H1 (cell line): ENCODE results near the gene ZBTB22. TPM values are rescaled to one million over a fixed set of nuclear protein-coding genes. Genes with fewer than 3 reads are reported as not detected.

ENCODE experiments used
- CTCF ChIA-PET: fragments of 300-600 bp; sonication (Branson Sonifier 250); formaldehyde crosslinking; loops from one replicate; lab custom pipeline; 2021; ENCODE audit not compliant: partially characterized antibody; lab: Charles Lee
- POLR2A ChIA-PET: fragments of 300-600 bp; sonication (Branson Sonifier 250); formaldehyde crosslinking; loops from one replicate; lab custom pipeline; 2021; ENCODE audit warnings: inconsistent platforms; ENCODE audit not compliant: partially characterized antibody; lab: Charles Lee
- DNase-seq, 2 experiments: peaks; one replicate each; pipeline versions ENCODE4 v3.0.0 to v3.0.0-alpha.2; 2010 to 2022; ENCODE audit warnings: low spot score in 2 of 2, low read depth in 1 of 2, mixed read lengths in 1 of 2
- FAIRE-seq: peaks from 2 replicates; lab custom pipeline; 2011; peaks lifted over from hg19 to GRCh38; lab: Jason Lieb, UNC
- H2AFZ ChIP-seq: 2 replicates; pipeline ENCODE4 v1.8.1; 2012; ENCODE audit warnings: low read length, inconsistent platforms
- H2AK5ac ChIP-seq: 2 replicates; pipeline ENCODE4 v1.6.1; 2013; ENCODE audit warnings: low read depth, low read length
- H2BK120ac ChIP-seq: replicated peaks from 2 replicates; pipeline ENCODE3; 2013; ENCODE audit warnings: low read depth, low read length, inconsistent platforms
- H2BK12ac ChIP-seq: 2 replicates; pipeline ENCODE4 v1.6.1; 2013; ENCODE audit warnings: low read depth, low read length
- H2BK15ac ChIP-seq: 2 replicates; pipeline ENCODE4 v1.6.1; 2013; ENCODE audit warnings: low read length
- H2BK20ac ChIP-seq: 2 replicates; pipeline ENCODE4 v1.6.1; 2013; ENCODE audit warnings: low read length
- H2BK5ac ChIP-seq: 2 replicates; pipeline ENCODE4 v1.6.1; 2013; ENCODE audit warnings: low read depth, low read length
- H3K14ac ChIP-seq: 2 replicates; pipeline ENCODE4 v1.6.1; 2013; ENCODE audit warnings: inconsistent platforms; ENCODE audit not compliant: insufficient read length
- H3K18ac ChIP-seq: 2 replicates; pipeline ENCODE4 v1.6.1; 2013; ENCODE audit warnings: low read length; ENCODE audit errors: extremely low read depth
- H3K23ac ChIP-seq: 2 replicates; pipeline ENCODE4 v1.6.1; 2013; ENCODE audit warnings: inconsistent platforms; ENCODE audit not compliant: insufficient read length
- H3K23me2 ChIP-seq: 2 replicates; pipeline ENCODE4 v1.6.1; 2013; ENCODE audit warnings: low read depth, low read length
- H3K27ac ChIP-seq: 2 replicates; pipeline ENCODE4 v1.6.1; 2011; ENCODE audit warnings: low read depth, low read length, inconsistent platforms
- H3K27me3 ChIP-seq, 4 experiments: replicated peaks in 1 of 4; 1 replicate in 1 of 4; 2 replicates in 3 of 4; pipeline versions ENCODE4 v1.6.1 to v1.8.1; 2011 to 2013; ENCODE audit warnings: low read length in 3 of 4, mild to moderate bottlenecking in 3 of 4, inconsistent platforms in 2 of 4, mixed read lengths in 2 of 4, moderate library complexity in 1 of 4; ENCODE audit not compliant: control insufficient read depth in 3 of 4, insufficient read depth in 3 of 4; ENCODE audit errors: extremely low read depth in 1 of 4
- H3K36me3 ChIP-seq, 4 experiments: 2 replicates each; pipeline versions ENCODE4 v1.6.1 to v1.8.1; 2011 to 2013; ENCODE audit warnings: mild to moderate bottlenecking in 4 of 4, low read length in 3 of 4, moderate library complexity in 2 of 4, control low read depth in 1 of 4, inconsistent platforms in 1 of 4; ENCODE audit not compliant: insufficient read depth in 4 of 4, control insufficient read depth in 2 of 4
- H3K4ac ChIP-seq: replicated peaks from 2 replicates; pipeline ENCODE3; 2013; ENCODE audit warnings: low read length, low read depth, mixed read lengths, inconsistent platforms; ENCODE audit not compliant: insufficient read length
- H3K4me1 ChIP-seq, 4 experiments: replicated peaks in 1 of 4; 1 replicate in 1 of 4; 2 replicates in 3 of 4; pipeline versions ENCODE4 v1.6.1 to v1.8.1; 2011 to 2013; ENCODE audit warnings: low read length in 3 of 4, inconsistent platforms in 2 of 4, mixed read lengths in 1 of 4; ENCODE audit not compliant: insufficient read depth in 4 of 4, control insufficient read depth in 3 of 4
- H3K4me2 ChIP-seq, 2 experiments: 2 replicates each; pipeline versions ENCODE4 v1.6.1 to v1.8.1; 2011 to 2013; ENCODE audit warnings: low read depth in 2 of 2, low read length in 2 of 2, control low read depth in 1 of 2, inconsistent platforms in 1 of 2, mild to moderate bottlenecking in 1 of 2; ENCODE audit not compliant: insufficient read depth in 1 of 2
- H3K4me3 ChIP-seq, 4 experiments: fragments of 200-600, 300-600 bp in 1 of 4; sonication (generic), shearing (Covaris generic), sonication (Bioruptor Twin) in 1 of 4; 2 replicates each; pipeline versions ENCODE4 v1.5.1 to v1.8.1; 2011 to 2016; ENCODE audit warnings: low read length in 4 of 4, low read depth in 3 of 4, control low read depth in 2 of 4, inconsistent platforms in 2 of 4, mild to moderate bottlenecking in 2 of 4, mixed read lengths in 1 of 4, moderate library complexity in 1 of 4; ENCODE audit not compliant: insufficient read depth in 2 of 4; ENCODE audit errors: extremely low read depth in 1 of 4
- H3K56ac ChIP-seq: replicated peaks from 2 replicates; pipeline ENCODE3; 2013; ENCODE audit warnings: low read depth, mild to moderate bottlenecking, mixed read lengths, low read length, inconsistent platforms; ENCODE audit not compliant: insufficient read length
- H3K79me1 ChIP-seq: 2 replicates; pipeline ENCODE4 v1.6.1; 2013; ENCODE audit warnings: low read depth, low read length, control low read depth
- H3K79me2 ChIP-seq, 2 experiments: 2 replicates each; pipeline versions ENCODE4 v1.6.1 to v1.8.1; 2012 to 2013; ENCODE audit warnings: low read length in 2 of 2, mild to moderate bottlenecking in 2 of 2, inconsistent platforms in 1 of 2; ENCODE audit not compliant: insufficient read depth in 2 of 2, control insufficient read depth in 1 of 2
- H3K9ac ChIP-seq, 4 experiments: replicated peaks in 1 of 4; 1 replicate in 1 of 4; 2 replicates in 3 of 4; pipeline versions ENCODE4 v1.6.1 to v1.8.1; 2011 to 2013; ENCODE audit warnings: low read depth in 3 of 4, low read length in 3 of 4, control low read depth in 2 of 4, mild to moderate bottlenecking in 2 of 4, moderate library complexity in 2 of 4, inconsistent platforms in 1 of 4; ENCODE audit errors: extremely low read depth in 1 of 4
- H3K9me3 ChIP-seq, 2 experiments: 2 replicates each; pipeline versions ENCODE4 v1.6.1 to v1.8.1; 2012 to 2013; ENCODE audit warnings: mild to moderate bottlenecking in 2 of 2, moderate library complexity in 2 of 2, control low read depth in 1 of 2, inconsistent platforms in 1 of 2, low read depth in 1 of 2, low read length in 1 of 2, mixed read lengths in 1 of 2; ENCODE audit not compliant: insufficient read depth in 2 of 2
- H4K20me1 ChIP-seq, 2 experiments: replicated peaks in 1 of 2; 2 replicates each; pipeline versions ENCODE3 to v1.8.1; 2011 to 2013; ENCODE audit warnings: inconsistent platforms in 2 of 2, low read length in 2 of 2, mild to moderate bottlenecking in 1 of 2; ENCODE audit not compliant: insufficient read depth in 2 of 2, control insufficient read depth in 1 of 2
- H4K5ac ChIP-seq: 2 replicates; pipeline ENCODE4 v1.6.1; 2013; ENCODE audit warnings: low read length, low read depth, mixed read lengths, inconsistent platforms; ENCODE audit not compliant: insufficient read length
- H4K8ac ChIP-seq: 2 replicates; pipeline ENCODE4 v1.8.0; 2013; ENCODE audit warnings: mild to moderate bottlenecking, moderate library complexity, low read length, inconsistent platforms; ENCODE audit not compliant: insufficient read depth; ENCODE audit errors: extremely low read depth
- H4K91ac ChIP-seq: replicated peaks from 2 replicates; pipeline ENCODE3; 2013; ENCODE audit warnings: low read length, mixed read lengths, inconsistent platforms; ENCODE audit not compliant: insufficient read length
- TBP ChIP-seq: IDR thresholded peaks from 2 replicates; pipeline ENCODE4 v1.6.1; 2011; ENCODE audit warnings: low read depth, low read length, improper control_type of control experiment
- WGBS, 2 experiments: shearing (Covaris generic) in 1 of 2; methylation state at CpG; one replicate each; pipeline versions ENCODE4 v1.1.6 to v1.1.7; 2013 to 2015; ENCODE audit warnings: low lambda C conversion rate in 2 of 2, mixed read lengths in 2 of 2, inconsistent platforms in 1 of 2, low coverage in 1 of 2, missing lambda C conversion rate in 1 of 2; ENCODE audit not compliant: insufficient replicate concordance in 2 of 2, insufficient coverage in 1 of 2, insufficient read length in 1 of 2; ENCODE audit errors: extremely low coverage in 1 of 2, missing lambda C conversion rate in 1 of 2; 5-methylcytosine and 5-hydroxymethylcytosine counted together
- polyA plus RNA-seq, 7 experiments: library from polyadenylated mRNA; depleted of rRNA in 3 of 7; stranded (reverse) in 5 of 7; unstranded in 2 of 7; fragments of >200 nt in 5 of 7; fragments of 200-250 nt in 2 of 7; gene quantifications; 1 replicate in 5 of 7; 2 replicates in 1 of 7; 4 replicates in 1 of 7; pipeline versions ENCODE4 v1.2.1 to v1.2.3, GENCODE V29; 2011 to 2013; ENCODE audit warnings: missing spikeins in 2 of 7, mixed read lengths in 2 of 7
- total RNA-seq: library from RNA; stranded (reverse); fragmentation: NEBNext Ultra II Directional; extraction: Animal tissue kit (Norgen Biotek cat#: 25700); gene quantifications from 2 replicates; pipeline ENCODE4 v1.2.1, GENCODE V29; 2021

ZBTB22 gene
- total and polyA plus RNA-seq, 2 of the 8 experiments (the other 6 are each of a cell fraction or from before 2014, with no cell fraction given) = 7.4 to 9.9 TPM

DNA sequence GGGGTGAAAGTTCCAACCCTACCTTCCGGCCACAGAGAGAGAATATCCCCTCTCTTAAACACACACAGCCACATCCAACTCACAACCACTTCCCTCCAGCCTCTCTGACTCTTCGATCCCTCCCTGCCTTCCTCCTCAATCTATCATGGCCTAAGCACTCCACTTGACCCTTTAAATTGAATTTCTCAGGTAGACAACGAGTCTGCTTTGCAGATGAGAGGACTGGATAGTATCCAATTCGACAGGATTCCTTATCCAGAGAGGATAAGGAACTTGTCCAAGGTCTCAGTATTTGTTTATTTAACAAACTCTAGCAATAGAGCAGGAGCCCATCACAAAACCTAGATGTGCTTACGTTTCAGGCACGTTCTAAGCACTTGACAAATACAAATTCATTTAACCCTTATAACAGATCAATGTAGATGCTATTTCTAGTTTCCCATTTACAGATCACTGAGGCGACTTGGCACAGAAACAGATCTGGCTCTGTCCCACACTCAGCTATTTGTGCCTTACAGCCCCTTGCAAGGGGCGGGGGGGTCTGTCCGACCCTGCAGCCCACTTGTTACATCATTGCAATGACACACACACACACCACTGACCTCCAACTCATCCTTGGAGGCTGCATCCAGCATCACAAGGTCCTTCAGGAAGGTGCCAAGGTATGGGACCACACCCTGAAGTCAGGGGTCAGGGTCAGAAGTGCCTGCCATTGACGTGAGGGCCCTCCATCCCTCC, 23.3 kb downstream of the ZBTB22 start:
- FAIRE-seq (no peak), DNase-seq (no peak)
- H2AFZ ChIP-seq = no peak overlapping the region
- 83% methylated on average over 10 of the region's 10 CpGs; no CpG with 5 or more reads in 1 of the 2 experiments for WGBS, 2 experiments
- H3K27ac ChIP-seq = no peak overlapping the region
- no peak overlapping the region for H2AK5ac ChIP-seq
- no peak overlapping the region for H3K4me3 ChIP-seq
- no peak overlapping the region for H3K4me2 ChIP-seq
- H4K8ac ChIP-seq = no peak overlapping the region
- peaks cover 0 to 3% of the 10 kb centered on the region in 2 experiments for H4K20me1 ChIP-seq
- peaks cover 6% of the 10 kb centered on the region; the same call in 1 of the 2 replicates for H3K79me1 ChIP-seq
- peaks cover 4 to 26% of the 10 kb centered on the region in 2 experiments; a peak in 3 of 4 replicates for H3K79me2 ChIP-seq
- no peak overlapping the region for H2BK20ac ChIP-seq
- H3K18ac ChIP-seq = no peak overlapping the region
- no peaks in the 10 kb centered on the region for H3K27me3 ChIP-seq
- no peak overlapping the region for H2BK12ac ChIP-seq
- H2BK15ac ChIP-seq = no peak overlapping the region
- no peak overlapping the region for H3K14ac ChIP-seq
- no peak overlapping the region for H4K91ac ChIP-seq
- no peak overlapping the region for H3K4ac ChIP-seq
- H3K56ac ChIP-seq = no peak overlapping the region
- H2BK5ac ChIP-seq = no peak overlapping the region
- no peaks in the 10 kb centered on the region for H3K9me3 ChIP-seq
- no peak overlapping the region for H3K23ac ChIP-seq
- H3K23me2 ChIP-seq = peaks cover 23% of the 10 kb centered on the region
- ChIA-PET POLR2A (interaction anchor here (0.8 to 16.7 kb wide), 4 partner anchors 11 to 24 kb away, joined by 3 to 337 read pairs (median 59); partner anchors contain the start of genes B3GALT4, RPS18, TAPBP and VPS52), CTCF (interaction anchor here (0.6 to 6.2 kb wide), 2 partner anchors 15 to 51 kb away, joined by 4 to 77 read pairs; partner anchors contain the start of gene B3GALT4)
- H3K36me3 ChIP-seq = peaks cover 12 to 22% (median 17%) of the 10 kb centered on the region in 4 experiments; a peak in 7 of 8 replicates
- no peak overlapping the region for H4K5ac ChIP-seq
- no peak for TF ChIP-seq TBP
- no peak overlapping the region for H2BK120ac ChIP-seq
- H3K9ac ChIP-seq = no peak overlapping the region
- H3K4me1 ChIP-seq = peaks cover 0 to 9% (median 5%) of the 10 kb centered on the region in 4 experiments; a peak in 6 of 7 replicates
